K562 (cell line): ENCODE data around the gene DNAI7. TPM values are rescaled to one million over a fixed set of nuclear protein-coding genes. Genes with fewer than 3 reads are reported as not detected.
A peak's percentile ranks its signal among the peaks of the same experiment; 100 is the strongest.

Experiments
- ATAC-seq: fragments of 200-7000 bp; cut with Tn5 transposase; 3 replicates; pipeline ENCODE4 v1.9.1; 2020; ENCODE audit warnings: moderate library complexity
- BruUV-seq: library from RNA; stranded (reverse); fragments of 400-500 nt; replicated peaks from 2 replicates; lab custom pipeline; 2021; lab: Mats Ljungman, UMichigan
- CTCF ChIA-PET: fragments of 300-600 bp; formaldehyde crosslinking; extraction: SDS; loops from one replicate; lab custom pipeline; 2021; ENCODE audit warnings: low intra/inter-chr PET ratio; lab: Yijun Ruan, JAX
- POLR2A ChIA-PET: fragments of 300-600, 350-650 bp; sonication (Branson Sonifier 250); formaldehyde crosslinking; extraction: SDS; loops from one replicate; lab custom pipeline; 2021; ENCODE audit warnings: antibody characterized with exemption, inconsistent platforms; lab: Yijun Ruan, JAX
- DNase-seq, 4 experiments: peaks; one replicate each; pipeline versions ENCODE4 v3.0.0 to v3.0.0-alpha.2; 2011 to 2018; ENCODE audit warnings: low spot score in 3 of 4, mixed read lengths in 3 of 4; ENCODE audit errors: extremely low read depth in 1 of 4
- FAIRE-seq: peaks from 2 replicates; lab custom pipeline; 2011; peaks lifted over from hg19 to GRCh38; lab: Jason Lieb, UNC
- H2AFZ ChIP-seq: 2 replicates; pipeline ENCODE4 v1.6.0; 2011; ENCODE audit warnings: low read depth, low read length, control low read depth, inconsistent platforms
- H3K27ac ChIP-seq: fragments of 200-600 bp; 3 replicates; pipeline ENCODE4 v1.8.0; 2011; ENCODE audit warnings: low read depth, mild to moderate bottlenecking, control low read depth, inconsistent platforms, low read length, moderate library complexity, mixed read lengths; ENCODE audit errors: extremely low read depth
- H3K27me3 ChIP-seq, 2 experiments: fragments of 300-600 bp in 1 of 2; 2 replicates in 1 of 2; 3 replicates in 1 of 2; pipeline versions ENCODE4 v1.6.0 to v1.8.0; 2011; ENCODE audit warnings: inconsistent platforms in 2 of 2, low read length in 2 of 2, mild to moderate bottlenecking in 1 of 2, mixed read lengths in 1 of 2, moderate library complexity in 1 of 2; ENCODE audit not compliant: control insufficient read depth in 2 of 2, insufficient read depth in 2 of 2
- H3K36me3 ChIP-seq: fragments of 300-600 bp; 3 replicates; pipeline ENCODE4 v1.8.0; 2011; ENCODE audit warnings: mild to moderate bottlenecking, low read length, inconsistent platforms; ENCODE audit not compliant: control insufficient read depth, insufficient read depth
- H3K4me1 ChIP-seq, 2 experiments: fragments of 200-600 bp in 1 of 2; replicated peaks in 1 of 2; 2 replicates in 1 of 2; 3 replicates in 1 of 2; pipeline versions ENCODE4 v1.5.1 to v1.8.0; 2011; ENCODE audit warnings: inconsistent platforms in 2 of 2, low read length in 2 of 2, mild to moderate bottlenecking in 1 of 2, mixed read lengths in 1 of 2, moderate library complexity in 1 of 2; ENCODE audit not compliant: control insufficient read depth in 2 of 2, insufficient read depth in 2 of 2
- H3K4me2 ChIP-seq: 2 replicates; pipeline ENCODE4 v1.6.1; 2011; ENCODE audit warnings: low read length, control low read depth, inconsistent platforms, mixed read lengths; ENCODE audit not compliant: insufficient read depth
- H3K4me3 ChIP-seq: fragments of 200-600 bp; sonication (generic), shearing (Covaris generic); 2 replicates; pipeline ENCODE4 v1.5.1; 2016; ENCODE audit warnings: control low read depth, inconsistent platforms
- H3K79me2 ChIP-seq: fragments of 200-600 bp; 3 replicates; pipeline ENCODE4 v1.8.0; 2011; ENCODE audit warnings: low read length, inconsistent platforms; ENCODE audit not compliant: control insufficient read depth, insufficient read depth
- H3K9ac ChIP-seq, 2 experiments: 2 replicates each; pipeline versions ENCODE4 v1.6.0 to v1.6.1; 2011; ENCODE audit warnings: low read depth in 2 of 2, low read length in 2 of 2, control low read depth in 1 of 2, inconsistent platforms in 1 of 2, mild to moderate bottlenecking in 1 of 2, mixed read lengths in 1 of 2; ENCODE audit not compliant: insufficient read depth in 1 of 2
- H3K9me1 ChIP-seq: one replicate; pipeline ENCODE4 v1.6.0; 2011; ENCODE audit warnings: inconsistent platforms, mild to moderate bottlenecking, low read length, moderate library complexity; ENCODE audit not compliant: control insufficient read depth, insufficient read depth
- H3K9me3 ChIP-seq: replicated peaks from 2 replicates; pipeline ENCODE4 v1.5.1; 2011; ENCODE audit warnings: low read depth, low read length, inconsistent platforms; ENCODE audit not compliant: control insufficient read depth, insufficient read depth
- H4K20me1 ChIP-seq: replicated peaks from 2 replicates; pipeline ENCODE4 v1.6.1; 2011; ENCODE audit warnings: low read length, inconsistent platforms, mixed read lengths; ENCODE audit not compliant: control insufficient read depth, insufficient read depth
- BACH1 ChIP-seq: fragments of 200-800 bp; sonication (Bioruptor generic); IDR thresholded peaks from 2 replicates; pipeline ENCODE4 v1.6.1; 2016; ENCODE audit warnings: missing genetic modification characterization, missing compliant biosample characterization
- C11orf30 ChIP-seq: fragments of 450-650 bp; IDR thresholded peaks from 2 replicates; pipeline ENCODE4 v1.6.1; 2016; ENCODE audit warnings: low read depth, mild to moderate bottlenecking
- LCOR ChIP-seq: sonication (generic); formaldehyde crosslinking; IDR thresholded peaks from 2 replicates; pipeline ENCODE4 v1.8.0; 2022; ENCODE audit warnings: mild to moderate bottlenecking, missing genetic modification reagents
- MAFF ChIP-seq: IDR thresholded peaks from 2 replicates; pipeline ENCODE4 v1.6.1; 2012; ENCODE audit warnings: low read length, improper control_type of control experiment
- MAFG ChIP-seq: fragments of 450-650 bp; conservative IDR thresholded peaks from 2 replicates; pipeline ENCODE4 v1.6.1; 2016; ENCODE audit warnings: missing genetic modification characterization, missing compliant biosample characterization
- MAFK ChIP-seq: IDR thresholded peaks from 2 replicates; pipeline ENCODE4 v1.6.1; 2011; ENCODE audit warnings: low read length, improper control_type of control experiment
- NFE2 ChIP-seq: IDR thresholded peaks from 2 replicates; pipeline ENCODE4 v1.6.1; 2014; ENCODE audit warnings: antibody characterized with exemption, low read depth
- NFE2L1 ChIP-seq: fragments of 450-650 bp; IDR thresholded peaks from 2 replicates; pipeline ENCODE4 v1.6.1; 2016; ENCODE audit warnings: missing genetic modification characterization, low read depth, mild to moderate bottlenecking, missing compliant biosample characterization, moderate library complexity, borderline replicate concordance
- RBM34 ChIP-seq: fragments of 200-400 bp; formaldehyde crosslinking; IDR thresholded peaks from 2 replicates; pipeline ENCODE4 v1.6.1; 2018; ENCODE audit warnings: low read length, borderline replicate concordance; ENCODE audit not compliant: insufficient read depth
- TRIM24 ChIP-seq, 2 experiments: fragments of 450-650 bp; IDR thresholded peaks; 2 replicates each; pipeline ENCODE4 v1.6.1; 2016
- ZNF311 ChIP-seq: fragments of 250-450 bp; sonication (Bioruptor Pico); IDR thresholded peaks from 2 replicates; pipeline ENCODE4 v1.4.0; 2020; ENCODE audit warnings: mild to moderate bottlenecking, moderate library complexity
- ZNF316 ChIP-seq: fragments of 450-650 bp; IDR thresholded peaks from 2 replicates; pipeline ENCODE4 v1.6.1; 2016
- WGBS: fragments of 100-300 bp; shearing (Covaris generic); methylation state at CpG from one replicate; pipeline ENCODE4 v1.1.6; 2016; ENCODE audit warnings: low coverage, mixed read lengths; ENCODE audit not compliant: insufficient coverage; ENCODE audit errors: missing lambda C conversion rate; 5-methylcytosine and 5-hydroxymethylcytosine counted together
- in situ Hi-C: fragments of 300-500 bp; cut with MboI; formaldehyde crosslinking; loops from 4 replicates; pipeline ENCODE4 v1.15.0; 2018; ENCODE audit warnings: inconsistent platforms, mixed read lengths
- intact Hi-C: fragments of 100-400 bp; cut with micrococcal nuclease; formaldehyde crosslinking; loops from 2 replicates; pipeline ENCODE4 v1.14.2; 2022
- polyA plus RNA-seq, 8 experiments: library from polyadenylated mRNA; depleted of rRNA in 4 of 8; stranded (reverse) in 5 of 8; unstranded in 3 of 8; fragments of >200 nt; fragmentation: Nextera tagmentation in 2 of 8; fragmentation: Illumina TruSeq in 1 of 8; extraction: Ambion mirVana in 2 of 8; extraction: Trizol in 1 of 8; gene quantifications; 2 replicates each; pipeline versions ENCODE4 v1.2.1 to v1.2.3, GENCODE V29; 2011 to 2014; ENCODE audit warnings: inconsistent platforms in 1 of 8, missing spikeins in 1 of 8
- total RNA-seq, 7 experiments: library from RNA; depleted of rRNA in 6 of 7; stranded (reverse); fragments of >200 nt in 6 of 7; fragmentation: Illumina TruSeq in 2 of 7; extraction: Trizol in 2 of 7; gene quantifications; 2 replicates each; pipeline versions ENCODE4 v1.2.1 to v1.2.3, GENCODE V29; 2011 to 2021; ENCODE audit warnings: low replicate concordance in 1 of 7

Gene DNAI7
- total and polyA plus RNA-seq, 9 of the 15 experiments (the other 6 are each of a cell fraction or from before 2014, with no cell fraction given): 0.06 to 0.76 (median 0.17) TPM; not detected in 1

GRCh38 chr12:25100194-25101091 lies 94.5 kb downstream of the DNAI7 start:
- no peak for DNase-seq
- 0% methylated on average over 2 of the region's 2 CpGs for WGBS
- TF ChIP-seq MAFG (tag): peak; percentile 92
- peak in 1 of 2 experiments; percentile 22; a peak in 1 of 4 replicates for TF ChIP-seq TRIM24 (IDR thresholded peaks at IDR 0.05)
- peak; percentile 92 for TF ChIP-seq ZNF316
- peak; percentile 71 for TF ChIP-seq NFE2
- peak; percentile 88 for TF ChIP-seq C11orf30
- peak; percentile 77 for TF ChIP-seq MAFF
- TF ChIP-seq NFE2L1 (tag): peak; percentile 71
- peak; percentile 53; the same call in 1 of the 2 replicates for TF ChIP-seq BACH1
- TF ChIP-seq LCOR (CRISPR knock-in tag): no peak
- no peak for TF ChIP-seq RBM34
- TF ChIP-seq MAFK: peak; percentile 77
- no peak for TF ChIP-seq ZNF311 (CRISPR knock-in tag)
- intact Hi-C loops: no loop called here
- no TSS peak for BruUV-seq
- CTCF ChIA-PET: no interaction called here
- no peaks in the 10 kb centered on the region for H3K36me3 ChIP-seq
- no peaks in the 10 kb centered on the region for H3K4me1 ChIP-seq
- H3K27me3 ChIP-seq: no peaks in the 10 kb centered on the region
- no peak overlapping the region for H3K9ac ChIP-seq
- no peak for FAIRE-seq
- no peak for ATAC-seq
- H3K4me2 ChIP-seq: no peak overlapping the region
- POLR2A ChIA-PET: no interaction called here
- no peak overlapping the region for H3K27ac ChIP-seq
- H3K9me3 ChIP-seq: no peaks in the 10 kb centered on the region
- no peaks in the 10 kb centered on the region for H3K9me1 ChIP-seq
- no peaks in the 10 kb centered on the region for H4K20me1 ChIP-seq
- H2AFZ ChIP-seq: no peak overlapping the region
- in situ Hi-C loops: no loop called here
- H3K79me2 ChIP-seq: no peaks in the 10 kb centered on the region
- H3K4me3 ChIP-seq: no peak overlapping the region
